D341Med (cell line): ENCODE measurements around the gene OMP.

Experiments used
- DNase-seq: peaks from one replicate; pipeline ENCODE4 v3.0.0; 2012; ENCODE audit warnings: low spot score

Gene OMP

GRCh38 chr11:77106759-77107158, 4.1 kb downstream of the OMP start:
- DNase-seq, result no peak

GRCh38 chr11:77107950-77108349, 5.3 kb downstream of the OMP start:
- no peak for DNase-seq

- DNase-seq, result no peak
Observed at GRCh38 chr11:77108436-77108835, 5.8 kb downstream of the OMP start.

- DNase-seq, result no peak
Observed at GRCh38 chr11:77109236-77110019, 6.8 kb downstream of the OMP start.

GRCh38 chr11:77110836-77111235, 8.2 kb downstream of the OMP start:
- no peak for DNase-seq

GRCh38 chr11:77111277-77111676, 8.6 kb downstream of the OMP start:
- no peak for DNase-seq

GRCh38 chr11:77111946-77112345, 9.3 kb downstream of the OMP start:
- DNase-seq, result no peak

GRCh38 chr11:77112641-77113381, 10.2 kb downstream of the OMP start:
- no peak for DNase-seq

GRCh38 chr11:77113382-77114088, 10.9 kb downstream of the OMP start:
- DNase-seq, result peak; percentile 67

- DNase-seq, result no peak
Observed at GRCh38 chr11:77114089-77114463, 11.4 kb downstream of the OMP start.

- no peak for DNase-seq
Observed at GRCh38 chr11:77115181-77115611, 12.6 kb downstream of the OMP start.

GRCh38 chr11:77115956-77116355, 13.3 kb downstream of the OMP start:
- DNase-seq, result no peak

- no peak for DNase-seq
Observed at GRCh38 chr11:77117492-77117891, 14.9 kb downstream of the OMP start.

GRCh38 chr11:77118086-77118485, 15.4 kb downstream of the OMP start:
- no peak for DNase-seq

GRCh38 chr11:77118971-77119370, 16.3 kb downstream of the OMP start:
- DNase-seq, result no peak

GRCh38 chr11:77119531-77119936, 16.9 kb downstream of the OMP start:
- DNase-seq, result no peak

GRCh38 chr11:77120571-77120970, 17.9 kb downstream of the OMP start:
- DNase-seq, result no peak

GRCh38 chr11:77121096-77121640, 18.5 kb downstream of the OMP start:
- DNase-seq, result no peak

- no peak for DNase-seq
Observed at GRCh38 chr11:77121876-77122575, 19.4 kb downstream of the OMP start.

GRCh38 chr11:77122576-77123212, 20.1 kb downstream of the OMP start:
- no peak for DNase-seq

- DNase-seq, result no peak
Observed at GRCh38 chr11:77123591-77123990, 21.0 kb downstream of the OMP start.
